MCF 10A (cell line): ENCODE data around the gene MAP1LC3A. TPM values are rescaled to one million over a fixed set of nuclear protein-coding genes. Genes with fewer than 3 reads are reported as not detected.

Source experiments
- BruUV-seq: library from RNA; stranded (reverse); fragments of 400-500 nt; replicated peaks from 2 replicates; lab custom pipeline; 2021; lab: Mats Ljungman, UMichigan
- CTCF ChIA-PET: fragments of 300-600 bp; sonication (Branson Sonifier 250); formaldehyde crosslinking; extraction: SDS; loops from one replicate; lab custom pipeline; 2021; ENCODE audit warnings: antibody characterized with exemption, inconsistent platforms; lab: Yijun Ruan, JAX
- POLR2A ChIA-PET: fragments of 300-600, 350-650 bp; sonication (Branson Sonifier 250); formaldehyde crosslinking; extraction: SDS; loops from one replicate; lab custom pipeline; 2020; ENCODE audit warnings: antibody characterized with exemption, inconsistent platforms; lab: Yijun Ruan, JAX
- DNase-seq: peaks from one replicate; pipeline ENCODE4 v3.0.0-alpha.2; 2018; ENCODE audit not compliant: unreplicated experiment
- H3K27ac Mint-ChIP-seq: one replicate; pipeline ENCODE4 v1.8.0; 2022; ENCODE audit warnings: mild to moderate bottlenecking, low read depth, mixed read lengths; ENCODE audit not compliant: unreplicated experiment
- H3K27me3 Mint-ChIP-seq: one replicate; pipeline ENCODE4 v1.8.0; 2022; ENCODE audit warnings: mixed read lengths; ENCODE audit not compliant: insufficient read depth, unreplicated experiment
- H3K36me3 Mint-ChIP-seq: one replicate; pipeline ENCODE4 v1.8.0; 2022; ENCODE audit warnings: mild to moderate bottlenecking, moderate library complexity, mixed read lengths; ENCODE audit not compliant: insufficient read depth, unreplicated experiment
- H3K4me1 Mint-ChIP-seq: one replicate; pipeline ENCODE4 v1.8.0; 2022; ENCODE audit warnings: mixed read lengths; ENCODE audit not compliant: insufficient read depth, unreplicated experiment
- H3K4me3 Mint-ChIP-seq: one replicate; pipeline ENCODE4 v1.8.0; 2022; ENCODE audit warnings: mild to moderate bottlenecking, moderate library complexity, mixed read lengths; ENCODE audit not compliant: unreplicated experiment
- H3K9me3 Mint-ChIP-seq: one replicate; pipeline ENCODE4 v1.8.0; 2022; ENCODE audit warnings: mixed read lengths; ENCODE audit not compliant: unreplicated experiment
- CTCF ChIP-seq: fragments of 200-600 bp; IDR thresholded peaks from one replicate; pipeline ENCODE4 v1.8.0; 2022; ENCODE audit warnings: antibody characterized with exemption, mild to moderate bottlenecking; ENCODE audit not compliant: unreplicated experiment
- intact Hi-C: fragments of 100-400 bp; cut with micrococcal nuclease; formaldehyde crosslinking; loops from 2 replicates; pipeline ENCODE4 v1.14.1; 2022
- total RNA-seq: library from RNA; stranded (reverse); gene quantifications from 2 replicates; pipeline ENCODE4 v1.2.3, GENCODE V29; 2022

The MAP1LC3A gene
- total RNA-seq, 1 experiment from 2014 or later = 10.5 TPM

- no peak overlapping the region for H3K27ac Mint-ChIP-seq
- BruUV-seq = no TSS peak
- DNase-seq = no peak
- no peak for TF ChIP-seq CTCF
- no peak overlapping the region for H3K4me3 Mint-ChIP-seq
- ChIA-PET CTCF (interaction anchor here (0.7 kb wide), 1 partner anchor 58 kb away, joined by 3 read pairs; no protein-coding TSS in a partner anchor), POLR2A (no interaction called here)
- intact Hi-C loops = no loop called here
- no peaks in the 10 kb centered on the region for H3K9me3 Mint-ChIP-seq
- H3K36me3 Mint-ChIP-seq = peaks cover 5% of the 10 kb centered on the region
- no peaks in the 10 kb centered on the region for H3K4me1 Mint-ChIP-seq
- H3K27me3 Mint-ChIP-seq = no peaks in the 10 kb centered on the region
Observed at GRCh38 chr20:34607066-34607465, 48.5 kb downstream of the MAP1LC3A start.

Other genes with a start within 250 kb of the MAP1LC3A start
- gene ITCH, start 195.4 kb upstream of the MAP1LC3A start, total RNA-seq = 57.3 and 68.3 TPM in 2 replicates
- 127 and 145 TPM in 2 replicates for gene DYNLRB1, start 42.3 kb upstream of the MAP1LC3A start, total RNA-seq
- gene PIGU, start 118.4 kb downstream of the MAP1LC3A start, total RNA-seq = 14.2 and 14.5 TPM in 2 replicates
- gene TP53INP2, start 145.6 kb downstream of the MAP1LC3A start, total RNA-seq = 1.8 and 3.6 TPM in 2 replicates